Epithelial cell of proximal tubule (primary cell): ENCODE measurements around the gene LONP2. TPM values are rescaled to one million over a fixed set of nuclear protein-coding genes. Genes with fewer than 3 reads are reported as not detected.

Source experiments
- DNase-seq: peaks from one replicate; pipeline ENCODE4 v3.0.0-alpha.2; 2011; ENCODE audit warnings: low read depth
- H3K4me3 ChIP-seq: 2 replicates; pipeline ENCODE4 v1.5.1; 2011; ENCODE audit warnings: low read depth, mild to moderate bottlenecking, low read length
- total RNA-seq: library from RNA; depleted of rRNA; stranded (reverse); fragments of >200 nt; gene quantifications from 2 replicates; pipeline ENCODE4 v1.2.3, GENCODE V29; 2015
- TF ChIP-seq, protein P1 (sequence below): conservative IDR thresholded peaks from 2 replicates; pipeline ENCODE4 v1.5.1; 2012; ENCODE audit warnings: low read depth, mild to moderate bottlenecking, low read length

Gene LONP2
- total RNA-seq, 1 donor from 2014 or later: 23.7 TPM

GRCh38 chr16:48252013-48252412, 7.9 kb downstream of the LONP2 start:
- no peak for DNase-seq
- TF ChIP-seq, protein P1, sequence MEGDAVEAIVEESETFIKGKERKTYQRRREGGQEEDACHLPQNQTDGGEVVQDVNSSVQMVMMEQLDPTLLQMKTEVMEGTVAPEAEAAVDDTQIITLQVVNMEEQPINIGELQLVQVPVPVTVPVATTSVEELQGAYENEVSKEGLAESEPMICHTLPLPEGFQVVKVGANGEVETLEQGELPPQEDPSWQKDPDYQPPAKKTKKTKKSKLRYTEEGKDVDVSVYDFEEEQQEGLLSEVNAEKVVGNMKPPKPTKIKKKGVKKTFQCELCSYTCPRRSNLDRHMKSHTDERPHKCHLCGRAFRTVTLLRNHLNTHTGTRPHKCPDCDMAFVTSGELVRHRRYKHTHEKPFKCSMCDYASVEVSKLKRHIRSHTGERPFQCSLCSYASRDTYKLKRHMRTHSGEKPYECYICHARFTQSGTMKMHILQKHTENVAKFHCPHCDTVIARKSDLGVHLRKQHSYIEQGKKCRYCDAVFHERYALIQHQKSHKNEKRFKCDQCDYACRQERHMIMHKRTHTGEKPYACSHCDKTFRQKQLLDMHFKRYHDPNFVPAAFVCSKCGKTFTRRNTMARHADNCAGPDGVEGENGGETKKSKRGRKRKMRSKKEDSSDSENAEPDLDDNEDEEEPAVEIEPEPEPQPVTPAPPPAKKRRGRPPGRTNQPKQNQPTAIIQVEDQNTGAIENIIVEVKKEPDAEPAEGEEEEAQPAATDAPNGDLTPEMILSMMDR: no peak
- H3K4me3 ChIP-seq: no peak overlapping the region

DNA sequence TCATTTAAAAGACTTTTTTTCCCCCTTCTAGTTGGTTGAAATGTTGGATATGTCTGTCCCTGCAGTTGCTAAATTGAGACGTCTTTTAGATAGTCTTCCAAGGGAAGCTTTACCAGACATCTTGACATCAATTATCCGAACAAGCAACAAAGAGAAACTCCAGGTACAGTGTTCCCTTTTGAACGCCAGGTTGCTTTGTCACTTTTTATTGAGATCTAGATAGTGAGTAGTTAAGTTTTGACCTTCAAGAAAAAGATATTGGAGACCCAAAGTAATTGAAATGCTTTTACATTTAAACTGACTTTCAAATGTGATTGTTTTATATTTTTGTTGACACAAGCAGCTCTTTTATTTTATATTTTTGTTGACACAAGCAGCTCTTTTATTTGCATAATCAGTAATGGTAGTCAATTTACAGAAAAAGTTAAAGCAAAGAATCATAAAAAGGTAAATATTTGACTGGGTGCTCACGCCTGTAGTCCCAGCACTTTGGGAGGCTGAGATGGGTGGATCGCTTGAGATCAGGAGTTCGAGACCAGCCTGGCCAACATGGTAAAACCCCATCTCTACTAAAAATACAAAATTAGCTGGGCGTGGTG, 12.6 kb downstream of the LONP2 start:
- TF ChIP-seq, protein P1: no peak
- DNase-seq: no peak
- H3K4me3 ChIP-seq: no peak overlapping the region

DNA sequence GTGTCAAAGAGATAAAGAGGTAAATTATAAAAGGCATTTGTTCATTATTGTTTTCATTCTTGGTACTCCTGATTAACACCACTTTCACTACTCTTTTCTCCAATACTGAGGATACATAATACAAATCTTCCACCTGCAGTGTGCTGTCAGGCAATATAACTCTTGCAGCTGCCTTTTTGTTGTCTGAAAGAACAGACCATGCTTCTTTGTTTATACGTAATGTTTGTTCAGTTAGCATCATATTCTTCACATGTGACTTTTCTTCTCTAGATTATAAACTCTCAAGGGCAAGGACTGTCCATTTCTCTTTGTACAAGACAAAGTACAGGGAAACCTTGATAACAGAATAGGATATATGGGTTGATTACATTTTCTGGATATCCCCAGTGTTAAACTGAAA, 17.5 kb downstream of the LONP2 start:
- no peak for DNase-seq
- no peak overlapping the region for H3K4me3 ChIP-seq
- TF ChIP-seq, protein P1: no peak

GRCh38 chr16:48262631-48263030, 18.5 kb downstream of the LONP2 start:
- H3K4me3 ChIP-seq: no peak overlapping the region
- DNase-seq: no peak
- TF ChIP-seq, protein P1: no peak

DNA sequence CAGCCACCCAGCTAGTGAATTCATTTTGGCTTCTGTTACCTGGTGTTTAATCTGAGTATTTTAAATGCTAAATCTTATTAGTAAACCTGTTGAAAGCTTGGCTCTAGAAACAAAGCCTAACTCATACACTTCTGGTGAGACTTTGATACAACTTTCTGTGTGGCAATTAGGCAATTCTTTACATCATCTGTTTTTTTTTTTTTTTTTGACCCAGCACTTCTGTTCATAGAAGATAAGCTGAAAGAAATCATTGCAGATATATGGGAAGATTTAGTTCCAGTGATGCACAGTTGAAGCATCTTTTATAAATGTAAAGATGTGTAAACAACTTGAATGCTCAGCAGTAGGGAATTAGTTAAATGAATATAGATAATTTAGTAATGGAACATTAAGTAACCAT, 24.9 kb downstream of the LONP2 start:
- no peak for DNase-seq
- H3K4me3 ChIP-seq: no peak overlapping the region
- TF ChIP-seq, protein P1: no peak

DNA sequence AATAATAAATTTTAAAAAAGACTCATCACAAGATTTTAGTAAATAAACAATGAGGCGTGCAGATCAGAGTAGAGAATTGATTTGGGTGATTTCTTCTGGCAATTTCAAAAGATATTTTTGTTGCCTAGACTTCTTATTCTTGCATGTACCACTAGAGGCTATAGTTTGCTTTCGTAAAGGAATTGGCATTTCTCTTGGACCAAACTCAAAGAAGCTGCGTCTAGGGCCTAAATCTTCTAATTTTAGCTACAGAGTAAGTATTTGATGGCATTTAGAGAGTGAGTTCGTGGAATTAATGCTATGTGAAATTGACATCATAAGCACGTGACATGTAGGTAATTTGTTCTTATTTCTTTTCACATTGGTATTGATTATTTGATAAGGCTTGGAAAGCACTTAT, 27.6 kb downstream of the LONP2 start:
- TF ChIP-seq, protein P1: no peak
- no peak overlapping the region for H3K4me3 ChIP-seq
- no peak for DNase-seq

GRCh38 chr16:48272837-48273421, 28.8 kb downstream of the LONP2 start:
- no peak overlapping the region for H3K4me3 ChIP-seq
- DNase-seq: no peak
- TF ChIP-seq, protein P1: no peak
